Right cardiac atrium (tissue), 5 donors: ENCODE data around the gene HES4. TPM values are rescaled to one million over a fixed set of nuclear protein-coding genes. Genes with fewer than 3 reads are reported as not detected.

Experiments
- ATAC-seq, 2 donors: fragments of 200-7000 bp; cut with Tn5 transposase; one replicate each; pipeline versions ENCODE4 v1.8.0 to v1.9.1; 2020; ENCODE audit warnings: moderate library complexity in 2 of 2, mild to moderate bottlenecking in 1 of 2
- DNase-seq, 3 donors: peaks; one replicate each; pipeline ENCODE4 v3.0.0-alpha.2; 2020
- H3K27ac ChIP-seq: one replicate; pipeline ENCODE4 v1.5.1; 2013; ENCODE audit warnings: mild to moderate bottlenecking, low read length, control low read depth, moderate library complexity
- H3K27me3 ChIP-seq: one replicate; pipeline ENCODE4 v1.6.1; 2013; ENCODE audit not compliant: control insufficient read depth, insufficient read depth
- H3K4me1 ChIP-seq: one replicate; pipeline ENCODE4 v1.6.1; 2013; ENCODE audit warnings: low read length; ENCODE audit not compliant: control insufficient read depth, insufficient read depth
- H3K4me3 ChIP-seq: one replicate; pipeline ENCODE4 v1.5.1; 2013; ENCODE audit warnings: low read length, control low read depth
- H3K9me3 ChIP-seq: one replicate; pipeline ENCODE4 v1.6.1; 2013; ENCODE audit warnings: low read length; ENCODE audit not compliant: control insufficient read depth
- WGBS: extraction: QIAGEN DNeasy Blood & Tissue Kit; methylation state at CpG from one replicate; pipeline ENCODE4 v1.1.7; 2013; 5-methylcytosine and 5-hydroxymethylcytosine counted together
- intact Hi-C, 4 donors: fragments of 100-400 bp; cut with DNase I; formaldehyde crosslinking; loops; one replicate each; pipeline versions ENCODE4 v1.11.0 to v1.14.0; 2022 to 2023
- polyA plus RNA-seq: library from polyadenylated mRNA; stranded (reverse); fragments of 200-250 nt; gene quantifications from one replicate; pipeline ENCODE4 v1.2.3, GENCODE V29; 2013
- total RNA-seq, 4 donors: library from RNA; stranded (reverse); fragmentation: NEBNext Ultra II Directional; extraction: Animal tissue kit (Norgen Biotek cat#: 25700); gene quantifications; one replicate each; pipeline ENCODE4 v1.2.1, GENCODE V29; 2021
- donor health status: healthy with polysubstance abuse.
- donor health status: DM: no; HTN: yes; CAD: no.
- donor health status: DM: no; HTN: no; CAD: no.
- donor health status: DM: no; HTN: yes; CAD: no; lungs with severe emphysema.
- donor health status: DM: yes; HTN: yes; CAD: no.

HES4 gene
- total and polyA plus RNA-seq, 5 donors = 25.7 to 62.5 (median 38.2) TPM

DNA sequence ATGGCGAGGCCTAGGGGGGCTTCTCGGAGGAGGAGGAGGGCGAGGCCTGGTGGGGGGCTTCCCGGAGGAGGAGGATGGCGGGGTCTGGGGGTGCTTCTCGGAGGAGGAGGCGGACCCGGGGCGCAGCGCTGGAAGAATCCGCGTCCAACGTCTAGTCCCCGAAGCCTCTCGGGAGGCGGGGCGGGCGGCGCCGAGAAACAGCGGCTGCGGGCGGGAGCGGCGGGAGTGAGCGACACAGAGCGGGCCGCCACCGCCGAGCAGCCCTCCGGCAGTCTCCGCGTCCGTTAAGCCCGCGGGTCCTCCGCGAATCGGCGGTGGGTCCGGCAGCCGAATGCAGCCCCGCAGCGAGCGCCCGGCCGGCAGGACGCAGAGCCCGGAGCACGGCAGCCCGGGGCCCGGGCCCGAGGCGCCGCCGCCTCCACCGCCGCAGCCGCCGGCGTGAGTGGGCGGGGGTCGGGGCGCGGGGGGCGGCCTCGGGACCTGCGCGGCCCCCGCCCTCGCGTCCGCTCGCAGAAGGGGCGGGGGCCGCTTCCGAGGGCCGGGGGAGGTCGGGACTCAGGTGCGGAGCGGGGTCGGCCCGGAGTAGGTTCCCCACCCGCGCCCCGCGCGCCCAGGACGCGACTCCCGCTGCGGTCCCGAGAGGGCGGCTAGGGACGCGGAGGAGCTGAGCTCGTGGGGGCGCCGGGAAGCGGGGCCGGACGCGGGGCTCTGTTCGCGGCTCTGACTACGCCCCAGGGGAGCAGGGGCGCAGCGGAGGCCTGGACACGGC is 39.4 kb downstream of the HES4 start, which contains the start of gene KLHL17:
Gene KLHL17, plus strand, starts transcription at position 222 of the 769 bp plus-strand sequence. Its CDS starts 110 bp downstream, at position 332.
- ATAC-seq (peak; percentile 50 to 51), DNase-seq (peak; percentile 82 to 92 (median 91))
- H3K4me1 ChIP-seq = no peaks in the 10 kb centered on the region

DNA sequence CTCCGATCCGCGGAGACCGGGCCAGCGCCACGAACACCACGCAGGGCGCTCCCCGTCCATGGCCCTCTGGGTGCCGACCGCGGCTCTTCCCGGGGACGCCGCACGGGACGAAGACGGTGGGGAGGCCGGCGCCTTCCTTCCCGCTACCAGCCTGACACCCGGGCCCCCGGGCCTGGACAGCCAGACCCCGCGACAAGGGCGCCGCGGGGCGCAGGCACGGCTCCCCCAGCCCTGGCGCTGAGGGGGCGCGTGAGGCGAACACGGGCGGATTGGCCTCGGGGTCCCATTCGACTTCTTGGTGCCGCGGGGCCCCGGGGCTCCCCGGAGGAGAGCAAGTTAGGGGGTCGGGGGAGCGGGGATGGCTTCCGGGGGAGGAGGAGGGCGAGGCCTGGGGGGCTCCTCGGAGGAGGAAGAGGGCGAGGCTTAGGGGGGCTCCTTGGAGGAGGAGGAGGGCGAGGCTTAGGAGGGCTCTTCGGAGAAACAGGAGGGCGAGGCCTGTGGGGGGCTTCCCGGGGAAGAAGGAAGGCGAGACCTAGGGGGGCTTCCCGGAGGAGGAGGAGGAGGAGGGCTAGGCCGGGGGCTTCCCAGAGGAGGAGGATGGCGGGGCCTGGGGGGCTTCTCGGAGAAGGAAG is 40.0 kb downstream of the HES4 start:
- intact Hi-C loops = loop anchor here in 1 of 4 donors (10.0 kb wide), 1 partner anchor 55 kb away; no protein-coding TSS in a partner anchor
- Histone ChIP-seq H3K4me1 (no peaks in the 10 kb centered on the region), H3K27ac (no peak overlapping the region), H3K27me3 (no peaks in the 10 kb centered on the region), H3K9me3 (no peaks in the 10 kb centered on the region), H3K4me3 (peak overlapping the region; percentile 92)
- WGBS = 28% methylated on average over 57 of the region's 57 CpGs
- DNase-seq (no peak), ATAC-seq (peak in 1 of 2 donors; percentile 8)

More for the DNA sequence above, 39.4 kb downstream of the HES4 start, which contains the start of gene KLHL17:
- no peak within 1 kb of the TSS for H3K27ac ChIP-seq
- no peaks in the 10 kb centered on the region for H3K9me3 ChIP-seq
- WGBS = under 1% methylated on average over 101 of the region's 109 CpGs
- intact Hi-C loops = no loop called here
- H3K4me3 ChIP-seq = peak within 1 kb of the TSS; percentile 92
- no peaks in the 10 kb centered on the region for H3K27me3 ChIP-seq

DNA sequence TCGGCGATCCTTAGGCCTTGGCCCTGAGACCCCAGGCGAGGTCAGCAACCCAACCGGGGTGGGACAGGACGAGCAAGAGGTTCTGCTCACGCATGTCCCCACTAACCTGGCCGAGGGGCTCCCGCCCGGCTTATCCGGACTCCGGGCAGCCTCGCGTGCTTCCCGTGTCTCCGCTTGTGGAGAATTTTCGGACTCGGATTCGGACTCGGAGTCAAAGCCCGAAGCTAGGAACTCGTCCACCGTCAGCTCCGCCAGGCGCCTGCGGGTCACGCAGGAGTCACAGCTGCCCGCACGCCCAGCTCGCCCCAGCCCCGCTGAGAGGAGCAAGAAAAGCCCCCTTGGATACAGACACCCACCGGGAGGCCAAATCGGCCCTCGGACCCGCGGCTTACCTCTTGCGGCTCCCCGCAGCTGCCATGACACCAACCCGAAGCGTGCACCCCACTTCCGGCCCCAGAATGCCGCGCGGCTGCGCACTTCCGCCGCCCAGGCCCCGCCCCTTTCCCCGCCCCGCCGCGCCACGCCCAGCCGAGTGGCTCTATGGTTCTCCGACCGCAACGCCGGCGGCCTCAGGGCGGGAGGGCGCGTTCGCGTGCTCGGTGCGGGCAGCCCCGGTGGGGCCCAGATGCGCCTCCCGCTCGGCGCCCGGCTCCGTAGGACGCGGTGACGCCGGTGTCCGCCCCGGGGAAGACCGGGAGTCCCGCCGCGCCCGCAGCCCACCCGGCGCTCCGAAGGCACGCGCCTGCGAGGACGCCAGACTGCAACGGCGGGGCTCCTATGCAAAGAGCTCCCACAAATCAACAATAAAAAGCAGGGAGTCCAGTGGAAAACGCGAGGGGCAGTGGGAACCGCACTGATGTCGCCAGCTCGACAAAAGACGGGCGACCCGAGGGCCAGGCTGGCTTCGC is 40.8 kb downstream of the HES4 start, which contains the start of gene NOC2L:
Gene NOC2L, minus strand, starts transcription at position 434 of the 908 bp plus-strand sequence. Its CDS starts 16 bp downstream, at position 418.
- WGBS = 7% methylated on average over 101 of the region's 101 CpGs
- peak; percentile 93 to 98 (median 97) for DNase-seq
- no peak within 1 kb of the TSS for H3K27ac ChIP-seq
- H3K4me3 ChIP-seq = peak within 1 kb of the TSS; percentile 92
- H3K9me3 ChIP-seq = no peaks in the 10 kb centered on the region
- no peaks in the 10 kb centered on the region for H3K4me1 ChIP-seq
- no peaks in the 10 kb centered on the region for H3K27me3 ChIP-seq
- intact Hi-C loops = loop anchor here in 1 of 4 donors (10.0 kb wide), 1 partner anchor 54 kb away; no protein-coding TSS in a partner anchor
- peak; percentile 91 to 92 for ATAC-seq

DNA sequence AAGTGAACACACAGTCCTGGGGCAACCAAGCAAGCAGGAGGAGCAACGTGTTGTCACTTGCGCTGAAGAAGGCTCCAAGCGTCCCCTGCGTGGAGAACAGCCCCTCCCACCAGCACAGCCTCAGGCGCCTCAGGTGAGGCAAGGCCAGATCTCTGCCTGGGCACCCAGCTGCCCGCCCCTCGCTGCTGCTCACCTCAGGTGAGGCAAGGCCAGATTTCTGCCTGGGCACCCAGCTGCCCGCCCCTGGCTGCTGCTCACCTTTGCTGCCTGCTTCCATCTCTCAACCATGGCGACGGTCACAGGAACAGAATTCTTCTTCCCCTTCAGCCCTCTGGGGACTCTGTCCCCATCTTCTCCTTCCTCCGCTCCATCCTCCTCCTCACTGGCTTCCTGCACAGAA is 43.3 kb downstream of the HES4 start:
- Histone ChIP-seq H3K4me3 (no peak overlapping the region), H3K27me3 (no peaks in the 10 kb centered on the region), H3K4me1 (no peaks in the 10 kb centered on the region), H3K9me3 (no peaks in the 10 kb centered on the region), H3K27ac (no peak overlapping the region)
- intact Hi-C loops = loop anchor here in 1 of 4 donors (10.0 kb wide), 1 partner anchor 52 kb away; no protein-coding TSS in a partner anchor
- DNase-seq (no peak), ATAC-seq (no peak)
- WGBS = 91% methylated on average over 11 of the region's 11 CpGs

DNA sequence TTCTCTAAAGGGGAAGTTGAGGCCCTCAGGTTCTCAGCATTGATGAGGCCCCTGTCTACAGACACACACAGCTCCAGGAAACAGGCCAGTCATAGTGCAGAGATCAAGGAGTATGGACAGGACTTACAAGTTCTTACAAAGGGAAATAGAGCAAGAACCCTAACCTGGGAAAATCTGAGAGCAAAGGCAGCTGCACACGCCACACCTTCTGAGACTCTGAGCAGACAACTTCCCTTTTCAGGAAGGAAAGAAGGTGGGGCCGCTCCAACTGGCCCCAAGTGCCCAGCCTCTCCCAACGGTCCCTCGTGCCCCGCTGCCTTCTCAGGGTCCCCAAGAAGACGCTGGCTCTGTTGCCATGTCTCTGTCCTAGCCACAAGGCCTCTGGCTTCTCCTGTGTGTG is 44.4 kb downstream of the HES4 start:
- Histone ChIP-seq H3K27me3 (no peaks in the 10 kb centered on the region), H3K27ac (no peak overlapping the region), H3K4me1 (no peaks in the 10 kb centered on the region), H3K9me3 (no peaks in the 10 kb centered on the region), H3K4me3 (no peak overlapping the region)
- DNase-seq = no peak
- 71% methylated on average over 6 of the region's 6 CpGs for WGBS
- intact Hi-C loops = loop anchor here in 1 of 4 donors (10.0 kb wide), 1 partner anchor 51 kb away; no protein-coding TSS in a partner anchor
- no peak for ATAC-seq

DNA sequence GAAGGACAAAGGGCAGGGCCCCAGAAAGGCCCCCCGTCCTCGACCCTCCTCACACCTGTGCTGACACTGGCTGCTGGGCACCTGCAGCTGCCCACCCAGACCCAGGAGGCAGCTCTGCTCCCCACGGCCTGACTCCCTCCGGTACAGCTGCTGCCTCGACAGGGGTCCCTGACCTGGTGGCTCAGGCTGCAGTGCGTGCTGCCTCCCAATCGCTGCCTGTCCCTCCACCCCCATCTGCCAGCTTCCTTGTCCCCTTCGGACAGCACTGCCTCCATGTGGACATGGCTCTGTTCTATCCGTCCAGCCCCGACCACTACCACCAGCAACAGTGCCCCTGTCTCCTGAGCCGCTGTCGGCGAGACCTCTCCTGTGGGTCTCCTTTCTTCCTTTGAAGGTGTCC is 45.0 kb downstream of the HES4 start:
- ATAC-seq = no peak
- no peak overlapping the region for H3K4me3 ChIP-seq
- H3K27ac ChIP-seq = no peak overlapping the region
- intact Hi-C loops = loop anchor here in 1 of 4 donors (10.0 kb wide), 1 partner anchor 50 kb away; no protein-coding TSS in a partner anchor
- H3K9me3 ChIP-seq = no peaks in the 10 kb centered on the region
- no peak for DNase-seq
- no peaks in the 10 kb centered on the region for H3K27me3 ChIP-seq
- 83% methylated on average over 13 of the region's 13 CpGs for WGBS
- H3K4me1 ChIP-seq = no peaks in the 10 kb centered on the region

DNA sequence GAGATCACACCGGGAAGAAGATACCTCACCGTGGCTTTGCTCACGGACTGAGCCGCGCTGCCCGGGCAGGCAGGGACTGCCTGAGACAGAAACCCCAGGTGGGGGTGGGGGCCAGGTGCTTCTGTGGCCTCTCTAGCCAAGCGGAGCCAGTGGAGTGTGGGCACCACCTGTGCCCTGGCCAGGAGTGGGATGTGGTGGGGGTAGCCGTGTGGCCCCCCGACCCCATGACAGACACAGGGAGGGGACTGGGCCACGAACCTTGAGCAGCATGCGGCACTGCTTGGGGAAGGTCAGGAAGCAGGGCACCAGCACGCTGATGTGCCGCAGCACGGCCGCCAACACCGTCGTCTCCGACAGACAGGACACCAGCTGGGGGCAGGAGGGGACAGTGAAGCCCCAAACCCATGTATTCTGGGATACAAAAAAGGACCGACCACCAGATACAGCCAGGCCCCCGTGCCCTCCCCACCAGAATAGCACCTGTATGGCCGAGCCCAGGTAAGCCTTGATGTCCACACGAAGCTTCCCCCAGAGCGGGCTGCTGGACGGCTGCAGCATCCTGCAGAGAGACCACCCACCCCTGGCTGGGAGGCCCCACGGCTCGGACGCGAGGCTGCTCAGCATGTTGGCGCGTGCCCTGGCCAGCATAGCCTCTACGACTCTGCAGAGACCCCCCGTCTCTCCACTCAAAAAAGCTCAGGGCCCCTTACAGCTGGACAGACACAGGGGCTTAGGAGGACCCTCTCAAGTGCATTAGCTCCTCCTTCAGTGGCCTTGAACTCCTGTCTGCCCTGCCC is 46.2 kb downstream of the HES4 start:
- DNase-seq = no peak
- WGBS = 88% methylated on average over 32 of the region's 32 CpGs
- no peaks in the 10 kb centered on the region for H3K4me1 ChIP-seq
- H3K9me3 ChIP-seq = no peaks in the 10 kb centered on the region
- intact Hi-C loops = loop anchor here in 1 of 4 donors (10.0 kb wide), 1 partner anchor 49 kb away; no protein-coding TSS in a partner anchor
- no peak overlapping the region for H3K27ac ChIP-seq
- no peaks in the 10 kb centered on the region for H3K27me3 ChIP-seq
- no peak overlapping the region for H3K4me3 ChIP-seq
- ATAC-seq = no peak

DNA sequence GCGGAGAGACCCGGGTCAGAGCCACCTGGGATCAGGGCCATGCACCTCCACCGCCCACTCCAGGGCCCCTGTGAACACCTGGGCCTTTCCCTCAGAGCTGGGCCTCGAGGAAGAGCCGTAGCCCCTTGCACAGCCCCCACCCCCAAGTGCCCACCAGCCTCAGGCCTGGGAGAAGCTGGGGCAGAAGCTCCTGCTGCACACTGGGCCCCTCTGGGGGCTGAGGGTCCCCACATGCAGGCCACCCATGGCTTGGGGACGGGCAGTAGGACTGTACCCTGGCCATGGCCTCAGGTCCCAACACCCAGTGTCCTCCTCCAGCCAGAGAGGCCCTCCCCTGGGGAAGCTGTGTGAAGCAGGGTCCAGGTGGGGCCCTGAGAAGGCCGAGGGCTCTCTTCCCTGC is 47.3 kb downstream of the HES4 start:
- DNase-seq (no peak), ATAC-seq (no peak)
- Histone ChIP-seq H3K4me3 (no peak overlapping the region), H3K9me3 (no peaks in the 10 kb centered on the region), H3K27me3 (no peaks in the 10 kb centered on the region), H3K4me1 (no peaks in the 10 kb centered on the region), H3K27ac (no peak overlapping the region)
- WGBS = 86% methylated on average over 7 of the region's 7 CpGs
- intact Hi-C loops = loop anchor here in 1 of 4 donors (10.0 kb wide), 1 partner anchor 48 kb away; no protein-coding TSS in a partner anchor

DNA sequence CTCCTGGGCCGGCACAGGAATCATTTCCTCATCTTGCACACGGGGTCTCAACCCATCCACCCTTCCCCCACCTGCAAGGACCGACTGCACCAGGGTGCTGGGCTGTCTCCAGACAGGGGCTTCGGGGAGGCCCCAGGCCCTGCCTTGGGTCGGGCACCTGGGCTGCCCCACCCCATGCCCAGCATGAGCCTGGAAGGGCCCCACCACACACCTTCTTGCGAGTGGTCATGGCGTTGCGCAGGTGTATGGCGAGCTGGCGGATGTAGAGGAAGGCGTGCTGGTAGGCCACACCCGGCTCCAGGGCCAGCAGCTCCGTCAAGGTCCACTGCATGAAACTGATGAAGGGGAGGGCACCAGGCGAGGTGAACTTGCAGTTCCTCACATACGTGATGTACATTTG is 47.7 kb downstream of the HES4 start:
- intact Hi-C loops = loop anchor here in 1 of 4 donors (10.0 kb wide), 1 partner anchor 47 kb away; no protein-coding TSS in a partner anchor

More for the DNA sequence above, 47.7 kb downstream of the HES4 start:
- Histone ChIP-seq H3K4me1 (no peaks in the 10 kb centered on the region), H3K9me3 (no peaks in the 10 kb centered on the region), H3K27me3 (no peaks in the 10 kb centered on the region), H3K4me3 (no peak overlapping the region), H3K27ac (no peak overlapping the region)
- no peak for DNase-seq
- WGBS = 91% methylated on average over 15 of the region's 15 CpGs
- ATAC-seq = no peak
